ENCODE results near the gene C14orf180. TPM values are rescaled to one million over a fixed set of nuclear protein-coding genes. Genes with fewer than 3 reads are reported as not detected.
A peak's percentile ranks its signal among the peaks of the same experiment; 100 is the strongest.

Gene C14orf180
- total RNA-seq (2.1 TPM), polyA plus RNA-seq (ENCODE audit: insufficient read depth, low read depth, low replicate concordance) (3.1 TPM)
- long read RNA-seq, donor 1 = 0 reads
- long read RNA-seq, donor 2 = 0 reads
- long read RNA-seq, donor 3 = 0 reads
- long read RNA-seq, donor 4 = 0 reads
- long read RNA-seq, donor 5 = 0 reads
- long read RNA-seq, donor 6 = 0 reads
- long read RNA-seq, donor 7, partial matches to known transcripts = 0 of 3 reads
- long read RNA-seq, donor 7, other reads (novel, unspliced or antisense) = 1 of 3 reads
- long read RNA-seq, donor 8 = 0 reads
- long read RNA-seq, donor 9 = 0 reads
- long read RNA-seq, donor 10 = 0 reads

DNA sequence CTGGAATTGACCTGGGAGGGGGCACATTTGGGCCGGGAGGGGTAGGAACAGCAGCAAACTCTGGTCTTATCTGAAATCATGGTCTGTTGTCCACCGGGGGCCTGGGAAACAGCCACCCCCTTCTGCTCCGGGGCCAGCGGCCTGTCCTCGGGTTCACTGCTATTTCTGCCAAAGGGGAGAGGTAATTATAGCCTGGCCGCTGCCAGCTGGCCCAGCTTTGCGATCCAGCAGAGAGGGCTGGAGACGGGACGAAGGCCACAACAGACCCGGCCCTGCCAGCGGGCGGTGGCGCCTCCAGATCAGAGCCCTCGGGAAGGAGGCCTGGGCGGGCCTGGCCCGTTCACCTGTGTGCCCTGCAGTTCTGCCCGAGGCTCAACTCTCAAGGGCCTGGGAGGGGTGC, at the start of gene C14orf180:
Gene C14orf180 (plus strand): TSS at position 258 of the 400 bp plus-strand sequence. CDS start 6,667 bp downstream, outside the sequence.
- Histone ChIP-seq H3K4me3 (ENCODE audit: low read length in 3 of 3) (no peak within 1 kb of the TSS), H3K9me3 (ENCODE audit: control insufficient read depth in 2 of 3, insufficient read depth in 1 of 3, low read length in 3 of 3) (no peaks in the 10 kb centered on the region), H3K9ac (ENCODE audit: low read length in 3 of 3) (no peak within 1 kb of the TSS), H3K4me1 (ENCODE audit: control insufficient read depth in 2 of 3, insufficient read depth in 2 of 3, low read depth in 1 of 3, low read length in 3 of 3) (peaks cover 0 to 32% (median 4%) of the 10 kb centered on the region in 3 donors), H3K27ac (ENCODE audit: low read depth in 2 of 2, low read length in 2 of 2) (peak within 1 kb of the TSS in 1 of 2 donors; percentile 28), H3K27me3 (ENCODE audit: control insufficient read depth, insufficient read depth, low read length) (no peaks in the 10 kb centered on the region), H3K36me3 (ENCODE audit: control insufficient read depth in 2 of 3, insufficient read depth in 3 of 3, low read length in 3 of 3) (no peaks in the 10 kb centered on the region)
- FAIRE-seq (no peak), DNase-seq (no peak)
- TF ChIP-seq, protein P1, sequence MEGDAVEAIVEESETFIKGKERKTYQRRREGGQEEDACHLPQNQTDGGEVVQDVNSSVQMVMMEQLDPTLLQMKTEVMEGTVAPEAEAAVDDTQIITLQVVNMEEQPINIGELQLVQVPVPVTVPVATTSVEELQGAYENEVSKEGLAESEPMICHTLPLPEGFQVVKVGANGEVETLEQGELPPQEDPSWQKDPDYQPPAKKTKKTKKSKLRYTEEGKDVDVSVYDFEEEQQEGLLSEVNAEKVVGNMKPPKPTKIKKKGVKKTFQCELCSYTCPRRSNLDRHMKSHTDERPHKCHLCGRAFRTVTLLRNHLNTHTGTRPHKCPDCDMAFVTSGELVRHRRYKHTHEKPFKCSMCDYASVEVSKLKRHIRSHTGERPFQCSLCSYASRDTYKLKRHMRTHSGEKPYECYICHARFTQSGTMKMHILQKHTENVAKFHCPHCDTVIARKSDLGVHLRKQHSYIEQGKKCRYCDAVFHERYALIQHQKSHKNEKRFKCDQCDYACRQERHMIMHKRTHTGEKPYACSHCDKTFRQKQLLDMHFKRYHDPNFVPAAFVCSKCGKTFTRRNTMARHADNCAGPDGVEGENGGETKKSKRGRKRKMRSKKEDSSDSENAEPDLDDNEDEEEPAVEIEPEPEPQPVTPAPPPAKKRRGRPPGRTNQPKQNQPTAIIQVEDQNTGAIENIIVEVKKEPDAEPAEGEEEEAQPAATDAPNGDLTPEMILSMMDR (IDR thresholded peaks at IDR 0.05; ENCODE audit: borderline replicate concordance, extremely low read depth, insufficient read depth) = no peak
- intact Hi-C loops (cut with DNase I) = no loop called here

DNA sequence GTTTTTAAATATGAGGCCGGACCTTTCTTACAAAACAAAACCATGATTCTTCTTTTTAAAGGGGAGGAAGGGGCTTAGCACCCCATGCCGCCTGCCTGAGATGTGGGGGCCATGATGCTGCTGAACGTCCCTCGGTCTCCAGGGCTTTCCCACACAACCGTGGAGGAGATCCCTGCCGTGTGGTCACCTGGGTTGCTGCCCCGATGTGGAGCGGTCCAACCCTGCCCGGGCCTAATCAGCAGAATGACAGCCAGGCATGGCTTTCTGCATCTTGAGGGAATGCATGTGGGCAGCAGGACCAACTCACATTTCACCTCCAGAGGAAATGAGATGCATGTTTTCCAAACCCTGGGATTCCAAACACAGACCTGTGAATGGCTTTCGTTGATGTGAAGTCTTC, 48.9 kb upstream of the C14orf180 start:
- peaks cover 0 to 3% (median 0%) of the 10 kb centered on the region in 3 donors for H3K9me3 ChIP-seq (ENCODE audit: control insufficient read depth in 2 of 3, insufficient read depth in 1 of 3, low read length in 3 of 3)
- DNase-seq (peak in 3 of 5 donors; percentile 5 to 63 (median 15)), FAIRE-seq (no peak)
- no peak overlapping the region for H3K4me3 ChIP-seq (ENCODE audit: low read length in 3 of 3)
- no peaks in the 10 kb centered on the region for H3K27me3 ChIP-seq (ENCODE audit: control insufficient read depth, insufficient read depth, low read length)
- H3K4me1 ChIP-seq (ENCODE audit: control insufficient read depth in 2 of 3, insufficient read depth in 2 of 3, low read depth in 1 of 3, low read length in 3 of 3) = no peaks in the 10 kb centered on the region
- intact Hi-C loops (cut with DNase I) = no loop called here
- H3K36me3 ChIP-seq (ENCODE audit: control insufficient read depth in 2 of 3, insufficient read depth in 3 of 3, low read length in 3 of 3) = no peaks in the 10 kb centered on the region
- TF ChIP-seq, protein P1 (IDR thresholded peaks at IDR 0.05; ENCODE audit: borderline replicate concordance, extremely low read depth, insufficient read depth) = no peak
- H3K27ac ChIP-seq (ENCODE audit: low read depth in 2 of 2, low read length in 2 of 2) = no peak overlapping the region
- no peak overlapping the region for H3K9ac ChIP-seq (ENCODE audit: low read length in 3 of 3)

DNA sequence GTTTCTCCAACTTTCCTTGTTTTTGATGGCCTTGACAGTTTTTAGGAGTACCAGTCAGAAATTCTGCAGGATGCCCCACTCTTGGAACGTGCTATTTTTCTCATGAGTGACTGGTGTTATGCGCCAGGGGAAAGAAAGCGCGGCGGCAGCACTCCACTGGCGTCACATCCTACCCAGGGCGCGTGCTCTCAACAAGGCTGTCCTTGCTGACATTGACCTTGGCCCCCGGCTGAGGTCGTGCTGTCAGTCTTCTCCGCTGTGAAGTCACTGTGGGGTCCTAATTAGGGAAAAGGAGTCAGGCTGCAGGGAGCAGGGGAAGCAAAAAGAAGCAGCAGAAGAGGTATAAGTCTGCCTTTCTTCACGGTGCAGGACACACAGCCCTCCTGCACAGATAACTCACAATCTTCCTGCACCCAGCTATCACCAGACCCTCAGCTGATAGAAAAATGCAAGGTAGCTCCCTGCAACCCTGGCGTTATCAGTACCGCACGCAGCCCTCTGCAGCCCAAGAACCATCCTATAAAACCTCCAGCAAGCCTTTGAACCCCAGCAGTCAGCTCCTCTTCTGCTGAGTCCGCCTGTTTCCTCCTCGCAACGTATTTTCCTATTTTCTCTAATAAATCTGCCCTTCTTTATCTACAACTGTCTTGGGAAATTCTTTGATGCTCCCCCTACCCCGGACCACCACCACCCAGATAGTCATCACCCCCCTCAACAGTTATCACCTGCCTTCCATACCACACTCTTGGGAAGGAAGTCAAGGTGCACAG, 48.0 kb upstream of the C14orf180 start:
- Histone ChIP-seq H3K4me3 (ENCODE audit: low read length in 3 of 3) (no peak overlapping the region), H3K27me3 (ENCODE audit: control insufficient read depth, insufficient read depth, low read length) (no peaks in the 10 kb centered on the region), H3K9ac (ENCODE audit: low read length in 3 of 3) (no peak overlapping the region), H3K4me1 (ENCODE audit: control insufficient read depth in 2 of 3, insufficient read depth in 2 of 3, low read depth in 1 of 3, low read length in 3 of 3) (no peaks in the 10 kb centered on the region), H3K27ac (ENCODE audit: low read depth in 2 of 2, low read length in 2 of 2) (no peak overlapping the region), H3K36me3 (ENCODE audit: control insufficient read depth in 2 of 3, insufficient read depth in 3 of 3, low read length in 3 of 3) (no peaks in the 10 kb centered on the region), H3K9me3 (ENCODE audit: control insufficient read depth in 2 of 3, insufficient read depth in 1 of 3, low read length in 3 of 3) (peaks cover 0 to 2% (median 0%) of the 10 kb centered on the region in 3 donors)
- peak in 3 of 5 donors; percentile 1 to 17 (median 15) for DNase-seq
- intact Hi-C loops (cut with DNase I) = no loop called here
- TF ChIP-seq, protein P1 (IDR thresholded peaks at IDR 0.05; ENCODE audit: borderline replicate concordance, extremely low read depth, insufficient read depth) = no peak
- FAIRE-seq = no peak
